ENCODE measurements around the gene MBD4. TPM values are rescaled to one million over a fixed set of nuclear protein-coding genes. Genes with fewer than 3 reads are reported as not detected.
A peak's percentile ranks its signal among the peaks of the same experiment; 100 is the strongest.

MBD4 gene
- total RNA-seq, 1 experiment from 2014 or later = 36.9 TPM

DNA sequence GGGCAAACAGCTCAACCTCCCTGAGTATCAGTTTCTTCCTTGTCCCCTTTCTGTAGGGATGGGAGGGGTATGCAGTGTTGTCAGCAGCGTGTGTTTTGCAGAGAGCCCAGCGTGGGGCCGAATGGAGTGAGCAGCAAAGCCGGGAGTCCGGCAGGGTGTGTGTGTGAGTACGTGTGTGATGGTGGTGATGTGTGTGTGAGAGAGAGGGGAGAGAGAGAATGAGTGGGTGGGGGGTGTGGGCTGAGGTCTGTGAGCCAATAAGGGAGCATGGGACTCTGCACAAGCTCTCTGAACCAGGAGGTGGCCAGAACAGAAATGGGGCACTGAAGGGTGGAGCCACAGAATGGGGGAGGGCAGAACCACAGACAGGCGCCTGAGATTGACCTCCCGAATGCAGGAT lies 44.1 kb upstream of the MBD4 start (continued):
- TF ChIP-seq, protein P1, sequence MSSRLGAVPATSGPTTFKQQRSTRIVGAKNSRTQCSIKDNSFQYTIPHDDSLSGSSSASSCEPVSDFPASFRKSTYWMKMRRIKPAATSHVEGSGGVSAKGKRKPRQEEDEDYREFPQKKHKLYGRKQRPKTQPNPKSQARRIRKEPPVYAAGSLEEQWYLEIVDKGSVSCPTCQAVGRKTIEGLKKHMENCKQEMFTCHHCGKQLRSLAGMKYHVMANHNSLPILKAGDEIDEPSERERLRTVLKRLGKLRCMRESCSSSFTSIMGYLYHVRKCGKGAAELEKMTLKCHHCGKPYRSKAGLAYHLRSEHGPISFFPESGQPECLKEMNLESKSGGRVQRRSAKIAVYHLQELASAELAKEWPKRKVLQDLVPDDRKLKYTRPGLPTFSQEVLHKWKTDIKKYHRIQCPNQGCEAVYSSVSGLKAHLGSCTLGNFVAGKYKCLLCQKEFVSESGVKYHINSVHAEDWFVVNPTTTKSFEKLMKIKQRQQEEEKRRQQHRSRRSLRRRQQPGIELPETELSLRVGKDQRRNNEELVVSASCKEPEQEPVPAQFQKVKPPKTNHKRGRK (CRISPR knock-in tag; IDR thresholded peaks at IDR 0.05; ENCODE audit: borderline replicate concordance) = no peak
- TF ChIP-seq FOXP1 (CRISPR knock-in tag; IDR thresholded peaks at IDR 0.05; ENCODE audit: borderline replicate concordance) (no peak), ETV6 (CRISPR knock-in tag; IDR thresholded peaks at IDR 0.05) (no peak), NR1H2 (CRISPR knock-in tag; IDR thresholded peaks at IDR 0.05) (no peak), ZBTB21 (CRISPR knock-in tag; IDR thresholded peaks at IDR 0.05; ENCODE audit: borderline replicate concordance) (no peak), GRHL2 (CRISPR knock-in tag; IDR thresholded peaks at IDR 0.05; ENCODE audit: insufficient replicate concordance, severe bottlenecking) (no peak), ZNF121 (CRISPR knock-in tag; IDR thresholded peaks at IDR 0.05) (no peak), SOX15 (CRISPR knock-in tag; IDR thresholded peaks at IDR 0.05) (no peak), TCF7 (CRISPR knock-in tag; IDR thresholded peaks at IDR 0.05; ENCODE audit: low read depth) (no peak), MXD4 (CRISPR knock-in tag; IDR thresholded peaks at IDR 0.05; ENCODE audit: borderline replicate concordance) (no peak), HMGA2 (CRISPR knock-in tag; IDR thresholded peaks at IDR 0.05) (no peak)
- TF ChIP-seq, protein P2, sequence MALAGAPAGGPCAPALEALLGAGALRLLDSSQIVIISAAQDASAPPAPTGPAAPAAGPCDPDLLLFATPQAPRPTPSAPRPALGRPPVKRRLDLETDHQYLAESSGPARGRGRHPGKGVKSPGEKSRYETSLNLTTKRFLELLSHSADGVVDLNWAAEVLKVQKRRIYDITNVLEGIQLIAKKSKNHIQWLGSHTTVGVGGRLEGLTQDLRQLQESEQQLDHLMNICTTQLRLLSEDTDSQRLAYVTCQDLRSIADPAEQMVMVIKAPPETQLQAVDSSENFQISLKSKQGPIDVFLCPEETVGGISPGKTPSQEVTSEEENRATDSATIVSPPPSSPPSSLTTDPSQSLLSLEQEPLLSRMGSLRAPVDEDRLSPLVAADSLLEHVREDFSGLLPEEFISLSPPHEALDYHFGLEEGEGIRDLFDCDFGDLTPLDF (CRISPR knock-in tag; IDR thresholded peaks at IDR 0.05) = no peak

DNA sequence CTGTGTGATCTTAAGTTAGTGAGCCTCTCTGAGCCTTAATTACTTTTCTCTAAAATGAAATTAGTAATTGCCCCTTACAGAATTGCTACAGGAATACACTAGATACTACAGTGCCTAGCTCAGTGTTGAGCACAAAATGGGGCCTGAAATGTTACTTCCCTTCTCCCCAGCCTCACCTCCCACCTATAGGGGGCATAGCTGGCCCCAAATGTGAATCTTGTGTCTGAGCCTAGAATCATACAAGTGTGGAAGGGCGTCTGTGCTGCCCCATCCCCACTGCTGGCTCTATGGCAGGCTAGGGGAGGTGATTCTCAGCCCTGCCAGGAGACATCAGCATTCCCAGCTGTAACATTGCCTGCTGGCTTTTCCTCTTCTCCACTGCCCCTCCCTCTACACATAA lies 43.0 kb upstream of the MBD4 start:
- no peaks in the 10 kb centered on the region for H3K9me3 Mint-ChIP-seq
- TF ChIP-seq, protein P3, sequence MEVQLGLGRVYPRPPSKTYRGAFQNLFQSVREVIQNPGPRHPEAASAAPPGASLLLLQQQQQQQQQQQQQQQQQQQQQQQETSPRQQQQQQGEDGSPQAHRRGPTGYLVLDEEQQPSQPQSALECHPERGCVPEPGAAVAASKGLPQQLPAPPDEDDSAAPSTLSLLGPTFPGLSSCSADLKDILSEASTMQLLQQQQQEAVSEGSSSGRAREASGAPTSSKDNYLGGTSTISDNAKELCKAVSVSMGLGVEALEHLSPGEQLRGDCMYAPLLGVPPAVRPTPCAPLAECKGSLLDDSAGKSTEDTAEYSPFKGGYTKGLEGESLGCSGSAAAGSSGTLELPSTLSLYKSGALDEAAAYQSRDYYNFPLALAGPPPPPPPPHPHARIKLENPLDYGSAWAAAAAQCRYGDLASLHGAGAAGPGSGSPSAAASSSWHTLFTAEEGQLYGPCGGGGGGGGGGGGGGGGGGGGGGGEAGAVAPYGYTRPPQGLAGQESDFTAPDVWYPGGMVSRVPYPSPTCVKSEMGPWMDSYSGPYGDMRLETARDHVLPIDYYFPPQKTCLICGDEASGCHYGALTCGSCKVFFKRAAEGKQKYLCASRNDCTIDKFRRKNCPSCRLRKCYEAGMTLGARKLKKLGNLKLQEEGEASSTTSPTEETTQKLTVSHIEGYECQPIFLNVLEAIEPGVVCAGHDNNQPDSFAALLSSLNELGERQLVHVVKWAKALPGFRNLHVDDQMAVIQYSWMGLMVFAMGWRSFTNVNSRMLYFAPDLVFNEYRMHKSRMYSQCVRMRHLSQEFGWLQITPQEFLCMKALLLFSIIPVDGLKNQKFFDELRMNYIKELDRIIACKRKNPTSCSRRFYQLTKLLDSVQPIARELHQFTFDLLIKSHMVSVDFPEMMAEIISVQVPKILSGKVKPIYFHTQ (CRISPR knock-in tag; IDR thresholded peaks at IDR 0.05) = no peak
- TF ChIP-seq PRRX2 (CRISPR knock-in tag; IDR thresholded peaks at IDR 0.05) = no peak
- no peaks in the 10 kb centered on the region for H3K27me3 Mint-ChIP-seq (ENCODE audit: low read depth)
- CTCF ChIA-PET = interaction anchor here (0.6 to 1.7 kb wide), 21 partner anchors 20 to 492 kb away, joined by 3 to 12 read pairs (median 3); partner anchors contain the start of genes IFT122, MBD4 and TRH
- DNase-seq (ENCODE audit: low spot score) = peak; percentile 54
- ATAC-seq = peak; percentile 72
- no peak overlapping the region for H3K27ac Mint-ChIP-seq
- POLR2A ChIA-PET = interaction anchor here (0.5 kb wide), 1 partner anchor 62 kb away, joined by 4 read pairs; no protein-coding TSS in a partner anchor
- H3K4me1 Mint-ChIP-seq = peaks cover 45% of the 10 kb centered on the region
- H3K4me3 Mint-ChIP-seq = no peak overlapping the region
- peaks cover 15% of the 10 kb centered on the region; the same call in 1 of the 2 replicates for H3K36me3 Mint-ChIP-seq

DNA sequence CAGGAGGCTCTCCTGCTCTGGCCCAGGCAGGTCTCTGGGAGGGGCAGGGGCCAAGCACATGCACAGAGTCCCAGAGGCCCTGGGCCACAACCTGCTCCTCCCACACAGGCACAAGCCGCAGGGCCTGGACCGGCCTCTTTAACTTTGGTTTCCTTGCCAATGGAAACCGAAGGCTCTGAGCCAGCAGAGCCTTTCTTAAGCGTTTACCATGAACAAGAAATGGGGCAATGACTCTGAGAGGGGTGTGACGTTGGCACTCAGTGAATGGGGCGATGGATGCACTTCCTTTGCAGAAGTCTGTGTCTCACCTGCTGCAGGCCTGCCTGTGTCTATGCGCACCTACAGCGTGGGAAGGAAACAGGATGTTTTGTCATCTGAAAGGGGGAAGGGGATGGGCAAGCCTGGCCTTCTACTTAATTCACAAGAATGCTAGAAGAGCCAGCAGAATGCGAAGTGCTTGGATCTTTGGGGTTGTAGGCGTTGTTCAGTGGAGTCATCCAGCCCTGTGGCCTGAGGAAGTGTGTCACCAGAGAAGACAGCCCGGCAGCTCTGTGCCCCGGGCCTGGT lies 42.1 kb upstream of the MBD4 start:
- DNase-seq (ENCODE audit: low spot score) = no peak
- POLR2A ChIA-PET = interaction anchor here (0.5 kb wide), 1 partner anchor 63 kb away, joined by 4 read pairs; no protein-coding TSS in a partner anchor
- Mint-ChIP-seq H3K27me3 (ENCODE audit: low read depth) (no peaks in the 10 kb centered on the region), H3K36me3 (peaks cover 19% of the 10 kb centered on the region; the same call in 1 of the 2 replicates), H3K9me3 (no peaks in the 10 kb centered on the region), H3K4me3 (no peak overlapping the region), H3K27ac (peak overlapping the region; percentile 79), H3K4me1 (peaks cover 37% of the 10 kb centered on the region)
- CTCF ChIA-PET = interaction anchor here (0.6 to 2.2 kb wide), 9 partner anchors 8 to 256 kb away, joined by 3 to 12 read pairs (median 5); partner anchors contain the start of genes IFT122 and MBD4
- ATAC-seq = no peak
- TF ChIP-seq, protein P4, sequence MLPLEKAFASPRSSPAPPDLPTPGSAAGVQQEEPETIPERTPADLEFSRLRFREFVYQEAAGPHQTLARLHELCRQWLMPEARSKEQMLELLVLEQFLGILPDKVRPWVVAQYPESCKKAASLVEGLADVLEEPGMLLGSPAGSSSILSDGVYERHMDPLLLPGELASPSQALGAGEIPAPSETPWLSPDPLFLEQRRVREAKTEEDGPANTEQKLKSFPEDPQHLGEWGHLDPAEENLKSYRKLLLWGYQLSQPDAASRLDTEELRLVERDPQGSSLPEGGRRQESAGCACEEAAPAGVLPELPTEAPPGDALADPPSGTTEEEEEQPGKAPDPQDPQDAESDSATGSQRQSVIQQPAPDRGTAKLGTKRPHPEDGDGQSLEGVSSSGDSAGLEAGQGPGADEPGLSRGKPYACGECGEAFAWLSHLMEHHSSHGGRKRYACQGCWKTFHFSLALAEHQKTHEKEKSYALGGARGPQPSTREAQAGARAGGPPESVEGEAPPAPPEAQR (CRISPR knock-in tag; IDR thresholded peaks at IDR 0.05) = no peak
- TF ChIP-seq CBFB (CRISPR knock-in tag; IDR thresholded peaks at IDR 0.05; ENCODE audit: low read depth) (no peak), NR3C1 (CRISPR knock-in tag; conservative IDR thresholded peaks at IDR 0.05; ENCODE audit: low read depth) (no peak), ELF4 (CRISPR knock-in tag; IDR thresholded peaks at IDR 0.05; ENCODE audit: low read depth) (no peak)
- TF ChIP-seq, protein P5, sequence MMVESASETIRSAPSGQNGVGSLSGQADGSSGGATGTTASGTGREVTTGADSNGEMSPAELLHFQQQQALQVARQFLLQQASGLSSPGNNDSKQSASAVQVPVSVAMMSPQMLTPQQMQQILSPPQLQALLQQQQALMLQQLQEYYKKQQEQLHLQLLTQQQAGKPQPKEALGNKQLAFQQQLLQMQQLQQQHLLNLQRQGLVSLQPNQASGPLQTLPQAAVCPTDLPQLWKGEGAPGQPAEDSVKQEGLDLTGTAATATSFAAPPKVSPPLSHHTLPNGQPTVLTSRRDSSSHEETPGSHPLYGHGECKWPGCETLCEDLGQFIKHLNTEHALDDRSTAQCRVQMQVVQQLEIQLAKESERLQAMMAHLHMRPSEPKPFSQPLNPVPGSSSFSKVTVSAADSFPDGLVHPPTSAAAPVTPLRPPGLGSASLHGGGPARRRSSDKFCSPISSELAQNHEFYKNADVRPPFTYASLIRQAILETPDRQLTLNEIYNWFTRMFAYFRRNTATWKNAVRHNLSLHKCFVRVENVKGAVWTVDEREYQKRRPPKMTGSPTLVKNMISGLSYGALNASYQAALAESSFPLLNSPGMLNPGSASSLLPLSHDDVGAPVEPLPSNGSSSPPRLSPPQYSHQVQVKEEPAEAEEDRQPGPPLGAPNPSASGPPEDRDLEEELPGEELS (CRISPR knock-in tag; IDR thresholded peaks at IDR 0.05) = no peak
- TF ChIP-seq, protein P6, sequence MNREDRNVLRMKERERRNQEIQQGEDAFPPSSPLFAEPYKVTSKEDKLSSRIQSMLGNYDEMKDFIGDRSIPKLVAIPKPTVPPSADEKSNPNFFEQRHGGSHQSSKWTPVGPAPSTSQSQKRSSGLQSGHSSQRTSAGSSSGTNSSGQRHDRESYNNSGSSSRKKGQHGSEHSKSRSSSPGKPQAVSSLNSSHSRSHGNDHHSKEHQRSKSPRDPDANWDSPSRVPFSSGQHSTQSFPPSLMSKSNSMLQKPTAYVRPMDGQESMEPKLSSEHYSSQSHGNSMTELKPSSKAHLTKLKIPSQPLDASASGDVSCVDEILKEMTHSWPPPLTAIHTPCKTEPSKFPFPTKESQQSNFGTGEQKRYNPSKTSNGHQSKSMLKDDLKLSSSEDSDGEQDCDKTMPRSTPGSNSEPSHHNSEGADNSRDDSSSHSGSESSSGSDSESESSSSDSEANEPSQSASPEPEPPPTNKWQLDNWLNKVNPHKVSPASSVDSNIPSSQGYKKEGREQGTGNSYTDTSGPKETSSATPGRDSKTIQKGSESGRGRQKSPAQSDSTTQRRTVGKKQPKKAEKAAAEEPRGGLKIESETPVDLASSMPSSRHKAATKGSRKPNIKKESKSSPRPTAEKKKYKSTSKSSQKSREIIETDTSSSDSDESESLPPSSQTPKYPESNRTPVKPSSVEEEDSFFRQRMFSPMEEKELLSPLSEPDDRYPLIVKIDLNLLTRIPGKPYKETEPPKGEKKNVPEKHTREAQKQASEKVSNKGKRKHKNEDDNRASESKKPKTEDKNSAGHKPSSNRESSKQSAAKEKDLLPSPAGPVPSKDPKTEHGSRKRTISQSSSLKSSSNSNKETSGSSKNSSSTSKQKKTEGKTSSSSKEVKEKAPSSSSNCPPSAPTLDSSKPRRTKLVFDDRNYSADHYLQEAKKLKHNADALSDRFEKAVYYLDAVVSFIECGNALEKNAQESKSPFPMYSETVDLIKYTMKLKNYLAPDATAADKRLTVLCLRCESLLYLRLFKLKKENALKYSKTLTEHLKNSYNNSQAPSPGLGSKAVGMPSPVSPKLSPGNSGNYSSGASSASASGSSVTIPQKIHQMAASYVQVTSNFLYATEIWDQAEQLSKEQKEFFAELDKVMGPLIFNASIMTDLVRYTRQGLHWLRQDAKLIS (CRISPR knock-in tag; IDR thresholded peaks at IDR 0.05; ENCODE audit: borderline replicate concordance) = no peak
